Stimulated activated CD8-positive, alpha-beta memory T cell treated with anti-CD3 and anti-CD28 coated beads, Interleukin-12 subunit alpha, Interleukin-12 subunit beta, amount 100 ng/mL, for 24 hours (primary cell): ENCODE results near the gene MYH7B.

Experiments used
- DNase-seq: peaks from one replicate; pipeline ENCODE4 v3.0.0-alpha.2; 2020; ENCODE audit errors: extremely low read depth

MYH7B gene

DNA sequence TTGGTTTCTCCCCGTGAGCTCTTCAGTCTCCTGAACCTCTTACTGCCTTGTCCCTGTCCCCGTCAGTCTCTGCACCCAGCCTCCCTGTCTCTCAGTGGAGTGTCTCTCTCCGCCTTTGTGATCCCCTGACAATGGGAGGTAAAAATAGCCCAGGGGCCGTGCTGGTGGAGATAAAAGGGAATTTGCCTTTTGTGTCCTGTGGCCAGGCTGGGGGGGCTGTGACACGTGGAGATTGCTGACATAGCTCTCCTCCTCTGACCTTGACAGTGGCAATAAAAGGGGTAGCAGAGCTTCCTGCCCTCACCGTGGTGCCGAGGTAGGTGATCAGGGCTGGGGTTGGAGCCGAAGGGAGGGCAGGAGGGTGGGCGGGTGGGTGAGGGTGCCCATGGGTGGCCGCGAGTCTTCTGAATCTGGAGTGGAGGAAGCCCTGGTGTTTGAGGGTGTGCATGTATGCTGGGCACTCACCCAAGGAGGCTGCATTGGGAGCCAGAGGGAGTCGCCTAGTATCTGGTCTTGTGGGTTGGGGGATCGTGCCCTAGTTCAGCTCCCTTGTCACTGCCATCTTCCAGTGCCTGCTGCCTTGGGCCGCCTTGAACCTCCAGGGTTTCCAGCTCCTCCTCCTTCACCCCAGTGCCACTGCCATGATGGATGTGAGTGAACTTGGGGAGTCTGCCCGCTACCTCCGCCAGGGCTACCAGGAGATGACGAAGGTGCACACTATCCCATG lies 21.9 kb downstream of the MYH7B start:
- DNase-seq = no peak

DNA sequence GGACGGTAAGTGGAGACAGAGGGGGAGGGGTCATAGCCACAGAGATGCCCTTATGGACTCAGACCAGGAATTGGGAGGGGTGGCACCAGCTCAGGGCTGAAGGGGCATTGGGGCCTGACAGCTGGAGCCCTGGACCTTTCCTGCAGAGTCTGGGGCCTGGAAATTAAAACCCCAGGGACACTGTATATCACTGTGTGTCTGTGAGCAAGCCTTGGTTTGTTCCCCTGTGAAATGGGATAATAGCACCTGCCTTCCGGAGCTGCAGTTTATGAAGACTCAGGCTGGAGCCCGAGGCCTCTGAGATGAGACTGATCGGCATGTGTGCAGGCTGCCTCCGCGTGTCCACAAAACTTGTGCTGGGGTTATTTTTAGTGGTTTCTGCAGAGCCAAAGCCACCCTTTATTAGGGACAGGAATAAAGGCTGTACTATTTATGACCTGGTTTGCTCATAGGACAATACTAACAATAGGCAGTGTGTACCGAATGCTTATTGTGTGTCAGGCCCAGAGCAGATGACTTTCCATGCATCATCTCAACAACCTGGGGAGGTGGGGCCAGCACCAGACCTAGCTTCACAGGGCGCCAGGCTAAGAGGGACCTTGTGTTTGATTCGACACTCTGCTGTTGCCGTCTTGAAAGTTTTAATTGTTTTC lies 22.6 kb downstream of the MYH7B start:
- DNase-seq = no peak

DNA sequence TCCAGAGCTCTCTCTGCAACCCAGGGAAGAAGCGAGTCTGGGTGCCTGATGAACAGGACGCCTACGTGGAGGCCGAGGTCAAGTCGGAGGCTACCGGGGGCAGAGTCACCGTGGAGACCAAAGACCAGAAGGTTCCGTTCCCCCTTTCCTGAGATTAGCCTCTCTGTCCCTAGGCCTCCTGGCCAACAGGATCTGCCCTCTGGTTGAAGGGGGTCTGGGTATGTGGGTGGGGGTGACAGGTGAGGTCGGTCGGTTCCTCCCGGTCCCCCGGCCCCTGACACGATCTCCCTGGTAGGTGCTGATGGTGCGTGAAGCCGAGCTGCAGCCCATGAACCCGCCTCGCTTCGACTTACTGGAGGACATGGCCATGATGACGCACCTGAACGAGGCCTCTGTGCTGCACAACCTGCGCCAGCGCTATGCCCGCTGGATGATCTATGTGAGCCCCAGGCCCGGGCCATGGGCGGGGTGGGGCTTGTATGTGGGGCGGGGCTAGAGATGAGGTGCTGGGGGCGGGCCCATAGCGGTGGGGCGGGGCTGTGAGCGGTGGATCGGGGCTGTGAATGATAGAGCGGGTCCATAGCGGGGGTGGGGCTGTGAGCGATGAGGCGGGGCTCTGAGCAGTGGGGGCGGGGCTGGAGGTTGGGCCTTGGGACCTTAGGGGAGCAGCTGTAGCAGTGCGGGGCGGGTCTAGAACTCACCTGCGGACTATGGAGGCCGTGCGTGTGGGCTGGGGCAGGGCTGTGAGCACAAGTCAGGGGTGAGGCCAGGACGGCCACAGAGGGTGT lies 23.9 kb downstream of the MYH7B start:
- no peak for DNase-seq

DNA sequence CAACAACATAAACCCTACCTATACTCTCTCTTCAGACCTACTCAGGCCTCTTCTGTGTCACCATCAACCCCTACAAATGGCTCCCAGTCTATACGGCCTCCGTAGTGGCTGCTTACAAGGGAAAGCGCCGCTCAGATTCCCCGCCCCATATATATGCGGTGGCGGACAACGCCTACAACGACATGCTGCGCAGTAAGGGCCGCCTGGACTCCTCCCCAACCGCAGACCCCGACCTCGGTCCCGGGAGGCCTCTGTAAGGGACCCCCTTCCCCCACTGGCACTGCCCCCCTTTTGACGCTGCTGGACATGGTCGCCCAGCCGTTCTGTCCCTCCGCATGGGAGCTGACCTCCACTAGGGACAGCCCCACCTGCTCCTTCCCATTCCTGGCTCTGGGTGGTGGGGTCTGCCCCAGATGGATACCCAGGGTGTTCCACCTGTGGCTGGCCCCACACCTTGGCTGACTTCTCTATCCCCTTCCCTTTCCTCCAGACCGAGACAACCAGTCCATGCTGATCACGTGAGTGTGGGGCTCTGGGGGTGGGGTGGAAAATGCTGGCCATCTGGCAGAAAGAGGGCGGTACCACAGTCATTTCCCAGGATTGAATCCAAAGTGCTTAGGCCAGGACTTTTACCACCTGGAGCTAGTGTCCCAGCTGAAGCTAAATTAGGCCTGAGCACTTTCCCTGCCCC lies 25.0 kb downstream of the MYH7B start:
- DNase-seq = no peak

DNA sequence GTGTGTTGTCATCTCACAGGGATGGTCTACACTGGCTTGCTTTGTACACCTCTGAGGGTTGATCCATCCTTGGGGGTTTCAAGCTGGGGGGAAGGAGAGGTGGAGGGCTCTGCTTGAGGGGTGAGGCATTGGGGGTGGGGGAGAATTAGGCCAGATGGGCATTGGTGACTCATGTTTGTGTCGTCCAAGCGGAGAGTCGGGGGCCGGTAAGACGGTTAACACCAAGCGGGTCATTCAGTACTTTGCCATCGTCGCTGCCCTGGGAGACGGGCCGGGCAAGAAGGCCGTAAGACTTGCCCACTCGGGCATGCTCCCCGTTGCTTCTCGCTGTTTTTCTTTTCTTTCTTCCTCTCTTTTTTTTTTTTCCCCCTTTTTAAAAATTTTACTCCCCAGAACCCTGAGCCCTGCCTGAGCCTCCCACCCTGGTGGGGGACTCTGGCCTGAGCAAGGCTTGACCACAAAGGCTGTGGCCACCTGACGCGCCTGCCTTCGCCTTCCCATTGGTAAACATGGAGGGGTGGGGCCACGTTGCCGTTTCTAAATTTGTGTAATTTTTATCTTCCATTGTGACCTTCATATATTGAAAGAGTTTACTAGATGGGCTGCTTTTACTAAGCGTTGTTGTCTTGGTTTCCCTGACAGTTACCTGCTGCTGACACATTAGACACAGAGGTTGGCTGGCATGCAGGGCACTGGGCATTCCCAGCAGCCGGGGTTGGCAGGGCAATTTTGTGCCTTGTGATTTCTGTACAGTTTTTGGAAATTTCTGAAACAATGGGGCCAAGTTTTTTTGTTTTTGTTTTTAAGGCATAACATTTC lies 26.8 kb downstream of the MYH7B start:
- DNase-seq = no peak

DNA sequence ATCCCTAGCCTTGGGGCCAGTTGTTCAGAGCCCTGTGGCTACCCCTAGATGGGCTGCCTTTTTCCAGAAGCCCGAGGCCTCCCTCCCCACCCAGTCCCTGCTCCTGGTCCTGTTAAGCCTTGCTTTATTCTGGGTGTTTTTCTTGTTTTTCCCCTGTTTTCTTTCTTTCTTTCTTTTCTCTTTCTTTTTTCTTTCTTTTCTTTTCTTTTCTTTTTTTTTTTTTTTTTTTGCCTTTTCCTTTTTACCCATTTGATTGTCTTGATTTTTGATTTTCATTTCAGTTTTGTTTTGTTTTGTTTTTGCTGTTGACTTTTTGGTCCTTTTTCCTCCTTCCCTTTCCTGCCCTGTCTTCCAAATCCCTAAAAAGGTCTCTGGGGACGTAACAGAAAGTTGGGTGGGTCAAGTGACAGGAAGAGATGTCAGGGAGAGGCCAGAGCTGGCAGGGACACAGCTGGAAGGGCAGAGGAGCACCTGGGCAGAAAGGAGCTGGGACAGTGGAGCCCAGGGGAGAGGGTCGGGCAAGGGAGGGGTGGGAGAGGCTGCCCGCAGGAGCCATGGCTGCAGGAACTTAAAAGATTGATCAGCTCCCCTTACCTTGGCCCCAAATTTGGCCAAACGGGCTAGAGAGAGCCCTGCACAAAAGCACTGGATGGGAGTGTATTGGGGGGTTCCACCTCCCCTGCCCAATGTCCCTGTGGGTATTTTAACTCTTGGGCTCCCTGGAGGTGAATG lies 27.6 kb downstream of the MYH7B start:
- DNase-seq = no peak

DNA sequence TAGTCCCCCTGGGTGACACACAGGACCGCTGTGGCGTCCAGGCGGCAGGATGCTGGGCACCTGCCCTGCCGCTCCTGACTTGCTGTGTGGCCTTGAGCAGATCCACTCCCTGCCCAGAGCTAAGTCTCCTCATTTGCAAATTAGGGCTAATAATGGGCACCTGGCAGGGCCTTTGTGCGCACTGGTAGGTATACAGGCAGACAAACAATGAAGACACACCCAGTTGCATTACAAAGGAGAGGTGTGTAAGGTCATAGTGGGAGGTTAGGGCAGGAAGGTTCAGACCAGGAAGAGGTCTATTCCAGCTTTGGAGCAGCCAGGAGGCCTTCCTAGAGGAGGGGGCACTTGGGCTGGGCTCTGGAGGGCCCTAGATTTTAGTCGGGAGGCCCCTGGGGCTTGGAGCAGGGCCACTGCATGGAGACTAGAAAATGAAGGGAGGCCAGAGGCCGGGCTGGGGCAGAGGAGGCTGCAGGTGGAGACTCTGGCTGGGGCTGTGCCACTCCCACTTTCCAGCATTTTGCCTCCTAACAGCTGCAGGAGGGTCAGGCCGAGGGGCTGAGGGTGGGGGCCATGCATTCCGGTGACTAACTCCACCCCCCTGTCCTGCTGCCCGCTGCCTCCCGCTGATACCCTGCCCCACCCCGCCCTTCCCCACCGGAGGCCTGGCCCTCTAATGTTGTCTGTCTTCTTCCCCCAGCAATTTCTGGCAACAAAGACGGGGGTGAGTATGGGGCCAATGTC lies 28.5 kb downstream of the MYH7B start:
- DNase-seq = no peak

DNA sequence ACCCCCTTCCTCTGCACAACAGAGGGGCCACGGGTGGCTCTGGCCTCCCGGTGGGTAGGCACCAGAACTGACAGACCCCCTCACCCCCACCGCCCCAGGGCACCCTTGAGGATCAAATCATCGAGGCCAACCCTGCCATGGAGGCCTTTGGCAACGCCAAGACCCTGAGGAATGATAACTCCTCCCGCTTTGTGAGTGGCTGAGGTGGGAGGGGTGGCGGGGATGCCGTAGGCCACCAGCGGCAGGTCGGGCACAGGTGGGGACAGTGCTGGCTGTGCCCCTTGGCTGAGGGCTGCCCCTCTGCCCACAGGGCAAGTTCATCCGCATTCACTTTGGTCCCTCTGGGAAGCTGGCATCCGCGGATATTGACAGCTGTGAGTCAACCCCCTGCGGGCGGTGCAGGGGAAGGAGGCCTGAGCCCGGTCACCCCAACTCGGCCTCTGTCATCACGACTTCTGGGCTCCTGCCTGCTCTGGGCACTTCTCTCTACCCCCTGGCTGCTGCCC lies 29.1 kb downstream of the MYH7B start:
- no peak for DNase-seq

DNA sequence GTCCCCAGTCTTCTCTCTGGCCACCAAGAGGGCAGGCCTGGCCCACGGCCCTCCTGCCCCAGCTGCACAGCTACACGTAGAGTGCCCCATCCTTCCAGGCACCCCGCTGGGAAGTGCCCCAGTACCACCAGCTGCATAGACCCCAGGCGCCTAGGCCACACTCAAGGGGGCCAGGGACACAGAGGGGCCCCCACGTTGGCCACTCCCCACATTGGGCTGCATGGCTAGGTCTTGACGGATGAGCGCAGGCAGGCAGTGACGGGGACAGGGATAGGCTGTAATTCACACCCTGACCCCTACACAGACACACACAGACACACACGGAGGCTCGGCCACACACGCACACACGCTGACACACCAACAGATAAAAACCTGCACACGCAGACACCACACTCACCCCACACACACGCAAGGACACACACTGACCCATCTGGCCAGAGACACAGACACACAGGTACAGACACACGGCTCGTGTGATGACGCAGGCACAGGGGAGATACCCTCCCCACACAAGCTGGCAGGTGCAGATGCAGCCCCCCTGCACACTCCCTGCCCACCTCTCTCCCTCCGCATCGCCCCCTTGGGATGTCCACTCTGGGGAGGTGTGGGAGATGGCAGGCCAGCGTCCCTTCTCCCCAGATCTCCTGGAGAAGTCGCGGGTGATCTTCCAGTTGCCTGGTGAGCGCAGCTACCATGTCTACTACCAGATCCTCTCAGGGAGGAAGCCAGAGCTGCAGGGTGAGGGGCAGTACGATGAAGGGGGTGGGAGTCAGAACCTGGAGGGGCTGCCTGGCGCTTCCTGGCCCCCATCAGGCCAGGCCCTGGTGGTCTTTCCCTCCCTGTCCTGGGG lies 30.0 kb downstream of the MYH7B start:
- no peak for DNase-seq

DNA sequence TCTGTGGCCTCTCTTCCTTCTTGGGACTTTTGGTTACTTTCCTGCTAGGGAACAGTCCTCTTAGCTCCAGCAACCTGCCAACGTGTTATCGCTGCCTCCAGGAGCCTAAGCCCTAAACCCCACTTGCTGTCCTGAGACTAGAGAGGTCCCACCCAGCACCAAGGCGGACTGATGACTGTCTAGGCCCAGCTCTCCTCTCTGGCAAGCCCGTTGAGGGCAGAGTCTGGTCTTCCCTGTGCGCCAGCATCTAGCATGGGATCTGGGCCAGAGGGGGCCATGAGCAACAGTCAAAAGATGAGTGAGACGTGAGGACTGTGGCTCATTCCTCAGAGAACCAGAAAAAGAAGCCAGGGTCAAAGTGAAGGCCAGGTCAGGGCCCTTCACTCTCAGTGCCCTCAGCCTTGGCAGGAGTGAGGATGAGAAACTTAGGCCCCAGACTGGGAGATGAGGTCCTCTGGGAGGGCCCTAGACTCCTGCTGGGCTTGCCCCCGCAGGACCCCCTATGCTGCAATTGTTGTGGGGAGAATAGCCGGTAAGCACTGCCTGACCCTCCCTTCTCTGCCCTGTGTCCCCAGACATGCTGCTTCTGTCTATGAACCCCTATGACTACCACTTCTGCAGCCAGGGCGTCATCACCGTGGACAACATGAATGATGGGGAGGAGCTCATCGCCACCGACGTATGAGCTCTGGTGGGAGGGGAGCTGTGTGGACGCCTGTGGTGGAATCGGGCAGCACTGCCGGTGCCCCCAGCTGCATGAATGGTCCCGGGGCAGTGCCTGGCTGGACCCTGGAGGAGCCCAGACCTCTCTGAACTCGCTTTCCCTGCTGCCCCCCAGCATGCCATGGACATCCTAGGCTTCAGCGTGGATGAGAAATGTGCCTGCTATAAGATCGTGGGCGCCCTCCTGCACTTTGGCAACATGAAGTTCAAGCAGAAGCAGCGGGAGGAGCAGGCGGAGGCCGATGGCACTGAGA lies 30.9 kb downstream of the MYH7B start:
- no peak for DNase-seq

DNA sequence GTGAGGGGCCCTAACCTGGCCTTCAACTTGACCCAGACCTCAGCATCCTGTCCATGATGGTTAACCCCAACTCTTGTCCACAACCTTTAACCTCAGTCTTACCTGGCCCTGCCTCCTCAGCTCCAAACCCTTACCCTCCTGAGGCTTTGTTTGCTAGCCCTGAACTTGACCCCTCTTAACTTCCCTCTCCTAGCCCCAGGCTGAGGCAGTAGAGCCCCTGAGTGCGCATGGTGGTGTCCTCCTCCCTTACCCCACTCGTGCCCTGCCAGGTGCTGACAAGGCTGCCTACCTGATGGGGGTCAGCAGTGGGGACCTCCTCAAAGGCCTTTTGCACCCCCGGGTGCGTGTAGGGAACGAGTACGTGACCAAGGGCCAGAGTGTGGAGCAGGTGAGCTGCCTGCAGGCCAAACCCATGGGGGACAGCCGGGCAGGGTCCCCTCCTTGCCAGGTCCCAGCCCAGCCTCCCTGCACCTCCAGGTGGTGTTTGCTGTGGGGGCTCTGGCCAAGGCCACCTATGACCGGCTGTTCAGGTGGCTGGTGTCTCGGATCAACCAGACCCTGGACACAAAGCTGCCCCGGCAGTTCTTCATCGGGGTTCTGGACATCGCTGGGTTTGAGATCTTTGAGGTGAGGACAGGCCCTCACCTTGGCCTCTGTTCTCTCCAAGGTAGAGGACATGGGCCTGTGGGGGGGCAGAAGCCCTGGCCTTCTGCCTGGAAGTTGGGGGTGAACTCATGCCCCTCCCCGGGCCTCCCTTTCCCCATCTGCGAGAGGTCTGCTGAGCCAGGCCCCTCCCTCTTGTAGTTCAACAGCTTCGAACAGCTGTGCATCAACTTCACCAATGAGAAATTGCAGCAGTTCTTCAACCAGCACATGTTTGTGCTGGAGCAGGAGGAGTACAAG lies 31.9 kb downstream of the MYH7B start:
- DNase-seq = no peak

DNA sequence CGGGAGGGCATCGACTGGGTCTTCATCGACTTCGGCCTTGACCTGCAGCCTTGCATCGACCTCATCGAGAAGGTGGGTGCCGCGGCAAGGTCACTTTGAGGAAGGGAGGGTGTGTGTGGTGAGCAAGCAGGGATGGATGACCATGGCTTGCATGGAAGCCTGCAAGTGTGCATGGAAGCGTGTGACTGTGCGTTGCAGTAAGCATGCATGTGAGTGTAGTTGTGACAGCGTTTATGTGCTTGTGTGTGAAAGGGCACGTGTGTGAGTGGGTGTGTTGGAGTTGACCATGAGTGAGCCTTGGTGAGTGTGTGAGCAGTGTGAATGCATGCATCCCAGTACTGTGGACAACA lies 32.5 kb downstream of the MYH7B start:
- DNase-seq = no peak

DNA sequence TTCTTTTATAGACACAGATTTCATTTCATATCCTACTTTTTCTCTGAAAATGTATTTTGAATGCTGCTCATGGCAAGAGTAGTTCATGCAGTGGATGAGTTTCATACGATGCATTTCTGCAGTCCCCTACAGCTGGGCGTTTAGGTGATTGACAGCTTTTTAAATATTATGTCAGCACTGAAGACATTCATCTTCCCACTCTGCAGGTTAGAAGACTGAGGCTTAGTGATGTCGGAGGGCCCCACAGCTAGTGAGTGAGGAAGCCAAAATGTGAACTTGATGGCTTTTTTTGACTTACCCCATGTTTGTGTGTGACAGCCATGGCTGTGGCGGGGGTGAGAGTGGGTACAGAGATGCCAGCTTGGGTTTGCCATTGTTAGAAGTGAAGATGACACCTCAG lies 33.5 kb downstream of the MYH7B start:
- no peak for DNase-seq

DNA sequence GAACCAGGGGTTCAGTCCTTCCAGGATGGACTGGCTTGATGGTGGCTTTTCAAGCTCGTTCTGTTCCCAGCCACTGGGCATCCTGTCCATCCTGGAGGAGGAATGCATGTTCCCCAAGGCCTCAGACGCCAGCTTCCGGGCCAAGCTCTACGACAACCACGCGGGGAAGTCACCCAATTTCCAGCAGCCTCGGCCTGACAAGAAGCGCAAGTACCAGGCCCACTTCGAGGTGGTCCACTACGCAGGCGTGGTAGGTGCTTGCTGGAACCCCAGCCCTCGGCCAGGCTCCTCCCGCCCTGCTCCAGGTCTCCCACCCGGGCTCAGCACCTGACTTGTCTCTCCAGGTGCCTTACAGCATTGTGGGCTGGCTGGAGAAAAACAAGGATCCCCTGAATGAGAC lies 34.0 kb downstream of the MYH7B start:
- no peak for DNase-seq

DNA sequence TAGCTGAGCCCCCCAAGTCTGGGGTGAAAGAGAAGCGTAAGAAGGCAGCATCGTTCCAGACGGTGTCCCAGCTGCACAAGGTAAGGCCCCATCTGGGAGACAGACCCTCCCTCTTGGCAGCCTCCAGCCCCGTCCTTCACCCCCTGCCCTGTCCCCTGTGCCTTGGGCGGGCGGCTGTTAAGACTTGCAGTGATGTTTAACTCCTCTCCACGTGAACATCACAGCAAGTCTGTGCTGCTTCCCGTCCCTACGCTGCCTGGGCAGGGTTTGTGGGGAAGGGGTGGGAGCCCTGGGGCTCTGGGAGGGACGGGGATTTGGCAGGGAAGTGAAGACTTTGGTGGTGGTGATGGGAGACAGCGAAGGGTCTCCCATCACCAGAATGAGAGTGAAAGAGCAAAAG lies 34.6 kb downstream of the MYH7B start:
- DNase-seq = no peak

DNA sequence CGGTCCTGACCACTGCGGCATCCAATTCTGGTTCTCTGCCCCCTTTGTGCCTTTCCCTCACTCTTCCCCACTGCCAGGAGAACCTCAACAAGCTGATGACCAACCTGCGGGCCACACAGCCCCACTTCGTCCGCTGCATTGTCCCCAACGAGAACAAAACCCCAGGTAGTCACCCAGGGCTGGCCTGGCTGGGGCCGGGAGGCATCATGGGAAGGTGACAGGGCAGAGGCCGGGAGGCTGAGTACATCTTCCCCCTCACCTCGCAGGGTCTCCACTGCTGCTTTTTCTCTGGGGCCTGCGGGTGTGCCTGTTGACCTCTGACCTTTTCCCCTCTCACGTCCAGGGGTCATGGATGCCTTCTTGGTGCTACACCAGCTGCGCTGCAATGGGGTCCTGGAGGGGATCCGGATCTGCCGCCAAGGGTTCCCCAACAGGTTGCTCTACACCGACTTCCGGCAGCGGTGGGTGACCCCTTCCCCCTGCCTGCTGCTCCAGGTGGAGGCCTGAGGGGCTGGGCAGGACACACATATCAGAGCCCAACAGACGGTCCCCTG lies 35.1 kb downstream of the MYH7B start:
- DNase-seq = no peak
